Measurements from ENCODE around the gene KCNC3.

DNA sequence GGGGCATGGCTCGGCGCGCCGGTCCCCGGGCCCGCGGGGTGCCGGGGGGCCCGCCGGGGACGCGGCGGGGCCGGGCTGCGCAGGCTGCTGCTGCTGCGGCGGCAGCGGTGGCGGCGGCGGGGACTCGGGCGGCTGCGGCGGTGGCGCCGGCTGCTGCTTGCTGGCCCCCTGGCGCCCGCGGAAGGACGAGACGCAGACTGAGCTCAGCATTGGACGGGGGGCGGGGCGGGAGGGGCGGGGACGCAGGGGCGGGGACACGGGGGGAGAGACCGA, 368 bp downstream of the KCNC3 start:
- TF ChIP-seq ZNF274 (IDR thresholded peaks at IDR 0.05; ENCODE audit: low read depth, low read length) (no peak), YY1 (IDR thresholded peaks at IDR 0.05; ENCODE audit: insufficient read depth, insufficient read length) (no peak), SUZ12 (IDR thresholded peaks at IDR 0.05; ENCODE audit: extremely low read depth, insufficient read depth, insufficient read length) (no peak)

All from NT2/D1 (cell line).